HUES64 (cell line): ENCODE data around the gene SV2C.
"Not testable (repeated sequence)": the region's sequence is repeated elsewhere in the genome, so short reads cannot be mapped to it uniquely, and the experiment has no call there.

Experiments
- H3K27ac ChIP-seq: 2 replicates; pipeline ENCODE4 v1.7.0; 2013; ENCODE audit warnings: low read depth, low read length, inconsistent platforms
- H3K27me3 ChIP-seq: 2 replicates; pipeline ENCODE4 v1.6.1; 2013; ENCODE audit warnings: mild to moderate bottlenecking, low read length; ENCODE audit not compliant: insufficient read depth
- H3K36me3 ChIP-seq: 2 replicates; pipeline ENCODE4 v1.6.1; 2013; ENCODE audit warnings: mild to moderate bottlenecking, low read length; ENCODE audit not compliant: insufficient read depth
- H3K4me1 ChIP-seq: 2 replicates; pipeline ENCODE4 v1.6.1; 2013; ENCODE audit warnings: mild to moderate bottlenecking, low read length, moderate library complexity; ENCODE audit not compliant: insufficient read depth
- H3K4me3 ChIP-seq: 2 replicates; pipeline ENCODE4 v1.5.1; 2013; ENCODE audit warnings: mild to moderate bottlenecking, low read length, moderate library complexity
- H3K9ac ChIP-seq: 2 replicates; pipeline ENCODE4 v1.6.1; 2013; ENCODE audit warnings: mild to moderate bottlenecking, low read depth, low read length
- H3K9me3 ChIP-seq: 2 replicates; pipeline ENCODE4 v1.6.1; 2013; ENCODE audit warnings: low read depth, low read length; ENCODE audit not compliant: insufficient read depth
- WGBS: fragments of 150-250, 120-280 bp; methylation state at CpG from one replicate; pipeline ENCODE4 v1.1.7; 2013; ENCODE audit warnings: missing lambda C conversion rate; 5-methylcytosine and 5-hydroxymethylcytosine counted together

The SV2C gene

DNA sequence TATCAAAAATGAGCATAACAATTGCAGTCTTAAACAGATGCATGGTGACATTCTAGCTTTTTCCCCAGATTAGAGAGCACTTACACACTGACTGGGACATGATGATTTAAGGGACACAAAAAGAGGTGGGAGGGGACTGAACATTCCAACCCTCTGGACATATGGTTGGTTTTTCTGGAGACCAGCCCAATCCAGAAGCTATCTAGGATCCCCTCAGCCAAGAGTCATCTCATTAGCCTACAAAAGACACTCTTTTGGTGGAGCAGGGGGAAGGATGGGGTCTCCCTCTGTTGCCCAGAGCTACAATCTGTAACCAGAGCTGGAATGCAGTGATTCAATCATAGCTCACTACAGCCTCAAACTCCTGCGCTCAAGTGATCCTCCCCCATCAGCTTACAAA is 222.6 kb downstream of the SV2C start:
- 87% methylated on average over 1 of the region's 1 CpG for WGBS
- no peaks in the 10 kb centered on the region for H3K36me3 ChIP-seq

DNA sequence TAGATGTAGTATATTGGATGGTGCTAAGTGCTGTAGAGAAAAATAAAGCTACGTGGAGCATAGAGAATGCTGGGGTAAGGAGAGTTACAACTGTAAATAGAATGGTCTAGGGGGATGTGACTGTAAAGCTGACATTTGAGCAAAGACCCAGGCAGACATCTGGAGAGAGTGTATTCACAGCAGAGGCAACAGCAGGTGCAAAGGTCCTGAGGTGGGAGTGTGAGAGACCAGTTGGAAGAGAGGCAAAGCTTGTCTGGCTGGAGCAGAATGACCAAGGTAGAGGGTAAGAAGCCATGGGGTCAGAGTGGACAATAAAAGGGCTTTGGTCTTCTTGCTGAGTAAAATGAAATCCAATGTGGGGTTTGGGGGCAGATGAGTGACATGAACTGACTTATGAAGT is 227.0 kb downstream of the SV2C start:
- H3K4me1 ChIP-seq, result no peaks in the 10 kb centered on the region; the same call in 1 of the 2 replicates
- 94% methylated on average over 1 of the region's 1 CpG for WGBS

More for the DNA sequence above, 222.6 kb downstream of the SV2C start:
- Histone ChIP-seq H3K9me3 (no peaks in the 10 kb centered on the region), H3K27me3 (no peaks in the 10 kb centered on the region), H3K27ac (no peak overlapping the region), H3K9ac (no peak overlapping the region), H3K4me1 (no peaks in the 10 kb centered on the region; the same call in 1 of the 2 replicates), H3K4me3 (no peak overlapping the region)

GRCh38 chr5:76312783-76313182 is 229.6 kb downstream of the SV2C start:
- no peaks in the 10 kb centered on the region for H3K27me3 ChIP-seq
- no peaks in the 10 kb centered on the region for H3K36me3 ChIP-seq
- H3K9ac ChIP-seq, result no peak overlapping the region
- WGBS, result 93% methylated on average over 4 of the region's 4 CpGs
- no peaks in the 10 kb centered on the region for H3K4me1 ChIP-seq
- H3K9me3 ChIP-seq, result no peaks in the 10 kb centered on the region
- no peak overlapping the region for H3K4me3 ChIP-seq
- H3K27ac ChIP-seq, result no peak overlapping the region

More for the DNA sequence above, 227.0 kb downstream of the SV2C start:
- no peaks in the 10 kb centered on the region for H3K36me3 ChIP-seq
- no peaks in the 10 kb centered on the region for H3K27me3 ChIP-seq
- H3K4me3 ChIP-seq, result no peak overlapping the region
- H3K9ac ChIP-seq, result no peak overlapping the region
- no peak overlapping the region for H3K27ac ChIP-seq
- H3K9me3 ChIP-seq, result no peaks in the 10 kb centered on the region

GRCh38 chr5:76314643-76315042 is 231.5 kb downstream of the SV2C start:
- Histone ChIP-seq H3K27ac (no peak overlapping the region), H3K9ac (no peak overlapping the region), H3K9me3 (no peaks in the 10 kb centered on the region), H3K4me1 (no peaks in the 10 kb centered on the region), H3K36me3 (no peaks in the 10 kb centered on the region), H3K4me3 (no peak overlapping the region), H3K27me3 (no peaks in the 10 kb centered on the region)
- 95% methylated on average over 2 of the region's 2 CpGs for WGBS

DNA sequence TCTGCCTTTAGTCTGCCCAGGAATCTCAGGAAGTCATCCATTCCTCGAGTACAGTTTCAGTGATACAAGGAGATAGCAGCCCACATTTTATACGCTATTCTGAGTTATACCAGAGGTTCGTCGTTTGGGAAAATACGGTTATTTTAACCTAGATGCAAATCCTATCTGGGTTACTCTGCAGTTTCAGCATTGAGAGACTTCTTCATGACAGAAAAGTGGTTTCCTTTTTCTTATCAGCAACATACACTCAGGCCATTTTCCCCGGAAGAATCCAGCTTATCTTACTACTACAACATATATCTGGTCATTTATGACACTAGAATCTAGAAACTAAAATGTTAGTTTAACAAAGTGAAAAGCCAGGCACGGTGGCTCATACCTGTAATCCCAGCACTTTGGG is 236.5 kb downstream of the SV2C start:
- no peak overlapping the region for H3K27ac ChIP-seq
- H3K36me3 ChIP-seq, result no peaks in the 10 kb centered on the region
- WGBS, result 91% methylated on average over 7 of the region's 7 CpGs
- H3K9me3 ChIP-seq, result no peaks in the 10 kb centered on the region
- no peaks in the 10 kb centered on the region for H3K4me1 ChIP-seq
- H3K9ac ChIP-seq, result no peak overlapping the region
- H3K4me3 ChIP-seq, result no peak overlapping the region
- H3K27me3 ChIP-seq, result no peaks in the 10 kb centered on the region

DNA sequence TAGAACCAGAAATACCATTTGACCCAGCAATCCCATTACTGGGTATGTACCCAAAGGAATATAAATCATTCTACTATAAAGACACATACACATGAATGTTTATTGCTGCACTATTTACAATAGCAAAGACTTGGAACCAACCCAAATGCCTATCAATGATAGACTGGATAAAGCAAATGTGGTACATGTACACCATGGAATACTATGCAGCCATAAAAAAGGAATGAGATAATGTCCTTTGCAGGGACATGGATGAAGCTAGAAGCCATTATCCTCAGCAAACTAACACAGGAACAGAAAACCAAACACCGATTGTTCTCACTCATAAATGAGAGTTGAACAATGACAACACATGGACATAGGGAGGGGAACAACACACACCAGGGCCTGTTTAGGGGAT is 240.3 kb downstream of the SV2C start:
- H3K4me1 ChIP-seq, result peaks cover 32% of the 10 kb centered on the region
- H3K36me3 ChIP-seq, H3K27ac ChIP-seq, H3K9me3 ChIP-seq, H3K27me3 ChIP-seq, H3K4me3 ChIP-seq, H3K9ac ChIP-seq: not testable (repeated sequence)
- WGBS, result 0% methylated on average over 1 of the region's 1 CpG

GRCh38 chr5:76325326-76325725 is 242.1 kb downstream of the SV2C start:
- H3K27ac ChIP-seq, result no peak overlapping the region
- H3K4me3 ChIP-seq, result no peak overlapping the region
- 35% methylated on average over 7 of the region's 7 CpGs for WGBS
- no peaks in the 10 kb centered on the region; the same call in 1 of the 2 replicates for H3K27me3 ChIP-seq
- H3K9ac ChIP-seq, result no peak overlapping the region
- peaks cover 32% of the 10 kb centered on the region for H3K4me1 ChIP-seq
- H3K36me3 ChIP-seq, result no peaks in the 10 kb centered on the region
- H3K9me3 ChIP-seq, result no peaks in the 10 kb centered on the region

DNA sequence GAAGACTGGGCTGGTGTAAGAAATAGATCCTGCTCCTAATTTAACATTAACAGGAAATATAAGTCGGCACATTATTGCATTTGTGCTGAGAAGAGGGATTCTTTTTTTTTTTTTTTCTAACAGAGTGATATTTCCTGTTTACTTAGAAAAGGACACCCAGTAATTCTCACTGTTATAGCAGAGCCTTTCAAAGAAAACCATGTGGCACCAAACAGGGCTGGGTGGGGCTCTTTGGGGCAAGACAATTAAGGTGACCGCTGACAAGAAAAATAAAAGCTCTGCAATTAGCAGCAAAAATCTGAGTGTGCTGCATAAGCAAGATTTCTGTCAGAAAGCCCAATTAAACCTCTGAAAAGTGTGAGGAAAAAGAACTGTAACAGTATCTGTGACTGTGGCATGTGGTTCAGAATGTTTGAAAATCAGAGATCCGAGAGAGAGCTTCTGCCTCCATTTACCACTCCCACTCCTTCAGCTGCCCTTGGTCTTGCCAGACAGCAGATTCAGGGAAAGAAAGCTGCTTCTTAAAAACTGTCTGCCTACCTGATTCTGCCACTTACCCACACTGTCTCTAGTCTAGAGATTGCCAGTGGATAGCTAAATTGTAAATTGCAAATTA is 242.8 kb downstream of the SV2C start:
- Histone ChIP-seq H3K4me1 (peaks cover 33% of the 10 kb centered on the region), H3K36me3 (no peaks in the 10 kb centered on the region), H3K27ac (no peak overlapping the region), H3K9me3 (no peaks in the 10 kb centered on the region), H3K9ac (no peak overlapping the region), H3K27me3 (no peaks in the 10 kb centered on the region; the same call in 1 of the 2 replicates), H3K4me3 (peak overlapping the region; percentile 40; the same call in 1 of the 2 replicates)
- WGBS, result 10% methylated on average over 2 of the region's 3 CpGs

DNA sequence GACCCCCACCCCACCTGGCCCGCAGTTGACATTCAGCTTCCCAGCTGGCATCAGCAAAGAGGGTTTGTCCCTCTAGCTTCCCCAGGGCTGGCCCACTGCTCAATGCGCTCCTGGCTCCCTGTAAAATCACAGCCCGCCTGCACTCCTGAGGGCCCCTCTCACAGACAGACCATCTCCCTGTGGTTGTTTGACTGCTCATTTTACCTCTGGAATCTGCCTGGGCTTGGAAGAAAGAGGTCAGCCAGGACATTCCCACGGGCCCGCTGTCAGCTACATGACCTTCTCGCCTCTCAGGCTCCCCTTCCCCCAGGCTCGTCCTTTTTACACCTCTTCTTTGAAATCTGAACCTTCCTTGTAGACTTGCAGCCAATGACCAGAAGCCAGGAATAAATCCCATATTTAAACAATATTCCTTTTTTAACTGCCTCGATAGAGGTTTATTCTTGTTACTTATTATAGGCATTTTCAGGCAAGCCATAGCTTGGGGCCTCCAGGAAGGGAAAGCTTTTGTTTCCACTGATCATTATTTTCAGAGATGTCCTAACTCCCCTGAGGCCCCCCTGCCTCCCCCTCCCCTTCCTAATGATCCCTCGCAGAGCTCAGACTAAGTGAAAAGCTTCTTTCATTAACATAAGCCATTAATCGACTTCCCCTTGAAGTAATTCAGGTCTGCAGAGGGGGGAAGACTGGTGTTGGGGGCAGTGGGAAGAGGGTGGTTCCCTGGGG is 243.6 kb downstream of the SV2C start:
- WGBS, result 3% methylated on average over 10 of the region's 10 CpGs
- H3K4me3 ChIP-seq, result peak overlapping the region; percentile 40

DNA sequence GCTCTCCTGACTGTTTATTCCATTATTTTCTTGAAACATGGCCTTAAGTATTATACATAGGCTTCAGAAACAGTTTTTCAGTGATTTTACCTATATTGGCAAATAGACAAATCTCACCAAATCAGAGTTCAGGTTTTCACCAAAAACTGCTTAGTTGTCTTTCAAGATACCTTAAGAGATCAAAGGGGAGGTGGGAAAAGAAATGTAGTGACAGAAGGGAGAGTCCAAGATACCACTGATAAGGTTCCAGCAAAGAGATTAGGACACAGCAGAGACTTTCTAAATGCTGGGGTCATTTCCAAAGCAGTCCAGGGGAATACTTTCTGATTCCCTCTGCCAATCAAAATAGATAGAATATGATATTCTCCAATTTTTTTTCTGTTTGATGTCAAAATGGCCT is 246.2 kb downstream of the SV2C start:
- peaks cover 51% of the 10 kb centered on the region for H3K4me1 ChIP-seq
- H3K9ac ChIP-seq, result no peak overlapping the region
- no peaks in the 10 kb centered on the region for H3K36me3 ChIP-seq
- H3K27ac ChIP-seq, result no peak overlapping the region
- H3K27me3 ChIP-seq, result no peaks in the 10 kb centered on the region; the same call in 1 of the 2 replicates
- H3K9me3 ChIP-seq, result no peaks in the 10 kb centered on the region
- H3K4me3 ChIP-seq, result no peak overlapping the region

More for the DNA sequence above, 243.6 kb downstream of the SV2C start:
- Histone ChIP-seq H3K27ac (no peak overlapping the region), H3K9ac (no peak overlapping the region), H3K27me3 (no peaks in the 10 kb centered on the region; the same call in 1 of the 2 replicates), H3K9me3 (no peaks in the 10 kb centered on the region), H3K4me1 (peaks cover 41% of the 10 kb centered on the region), H3K36me3 (no peaks in the 10 kb centered on the region)

GRCh38 chr5:76331126-76331525 is 247.9 kb downstream of the SV2C start:
- H3K4me1 ChIP-seq, result peaks cover 39% of the 10 kb centered on the region
- no peak overlapping the region for H3K27ac ChIP-seq
- no peaks in the 10 kb centered on the region for H3K9me3 ChIP-seq
- H3K9ac ChIP-seq, result no peak overlapping the region
- H3K27me3 ChIP-seq, result no peaks in the 10 kb centered on the region; the same call in 1 of the 2 replicates
- no peak overlapping the region for H3K4me3 ChIP-seq
- H3K36me3 ChIP-seq, result no peaks in the 10 kb centered on the region
- WGBS, result 70% methylated on average over 3 of the region's 4 CpGs
